Endothelial cell (in vitro differentiated cells): ENCODE results near the gene ESD. TPM values are rescaled to one million over a fixed set of nuclear protein-coding genes. Genes with fewer than 3 reads are reported as not detected.

Experiments
- DNase-seq: peaks from one replicate; pipeline ENCODE4 v3.0.0; 2021; ENCODE audit warnings: low spot score
- H3K27ac Mint-ChIP-seq: one replicate; pipeline ENCODE4 v1.8.0; 2021; ENCODE audit warnings: mixed read lengths, inconsistent platforms; ENCODE audit not compliant: unreplicated experiment
- H3K27me3 Mint-ChIP-seq: one replicate; pipeline ENCODE4 v1.8.0; 2021; ENCODE audit warnings: mild to moderate bottlenecking, moderate library complexity, mixed read lengths, inconsistent platforms; ENCODE audit not compliant: unreplicated experiment
- H3K36me3 Mint-ChIP-seq: one replicate; pipeline ENCODE4 v1.8.0; 2021; ENCODE audit warnings: mild to moderate bottlenecking, low read depth, mixed read lengths, inconsistent platforms; ENCODE audit not compliant: unreplicated experiment
- H3K4me1 Mint-ChIP-seq: one replicate; pipeline ENCODE4 v1.8.0; 2021; ENCODE audit warnings: mild to moderate bottlenecking, mixed read lengths, inconsistent platforms; ENCODE audit not compliant: unreplicated experiment
- H3K4me3 Mint-ChIP-seq: one replicate; pipeline ENCODE4 v1.8.0; 2021; ENCODE audit warnings: mild to moderate bottlenecking, mixed read lengths, inconsistent platforms; ENCODE audit not compliant: unreplicated experiment
- H3K9me3 Mint-ChIP-seq: one replicate; pipeline ENCODE4 v1.8.0; 2021; ENCODE audit warnings: mixed read lengths, inconsistent platforms; ENCODE audit not compliant: unreplicated experiment
- total RNA-seq: library from RNA; stranded (reverse); fragmentation: NEBNext Ultra II Directional; extraction: Animal tissue kit (Norgen Biotek cat#: 25700); gene quantifications from one replicate; pipeline ENCODE4 v1.2.1, GENCODE V29; 2021; ENCODE audit not compliant: unreplicated experiment
- TF ChIP-seq, protein P1 (sequence below): fragments of 200-600 bp; sonication (generic); IDR thresholded peaks from one replicate; pipeline ENCODE4 v1.5.0; 2021; ENCODE audit warnings: antibody characterized with exemption; ENCODE audit not compliant: unreplicated experiment

ESD gene
- total RNA-seq, 1 donor from 2014 or later = 90.9 TPM

DNA sequence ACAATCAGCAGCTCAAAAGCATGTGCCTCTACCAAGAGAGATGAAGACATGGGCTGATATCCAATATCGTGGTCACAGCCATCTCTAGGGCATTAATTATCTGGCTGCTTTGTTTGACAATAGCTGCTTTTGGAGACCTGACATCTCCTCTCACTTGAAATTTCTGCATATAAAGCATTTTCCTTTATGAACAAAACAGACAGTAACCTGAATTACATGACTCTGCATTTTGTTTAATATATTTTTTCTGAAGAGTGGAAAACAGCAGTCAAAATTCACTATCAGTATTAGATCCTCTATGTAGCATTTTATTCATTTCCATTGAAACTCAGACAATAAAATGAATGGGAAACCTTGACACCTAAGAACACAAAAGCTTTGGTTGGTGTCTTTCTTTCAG, 42.4 kb upstream of the ESD start:
- Mint-ChIP-seq H3K4me1 (no peaks in the 10 kb centered on the region), H3K27me3 (no peaks in the 10 kb centered on the region), H3K36me3 (no peaks in the 10 kb centered on the region), H3K4me3 (no peak overlapping the region), H3K9me3 (no peaks in the 10 kb centered on the region), H3K27ac (no peak overlapping the region)
- no peak for DNase-seq
- TF ChIP-seq, protein P1, sequence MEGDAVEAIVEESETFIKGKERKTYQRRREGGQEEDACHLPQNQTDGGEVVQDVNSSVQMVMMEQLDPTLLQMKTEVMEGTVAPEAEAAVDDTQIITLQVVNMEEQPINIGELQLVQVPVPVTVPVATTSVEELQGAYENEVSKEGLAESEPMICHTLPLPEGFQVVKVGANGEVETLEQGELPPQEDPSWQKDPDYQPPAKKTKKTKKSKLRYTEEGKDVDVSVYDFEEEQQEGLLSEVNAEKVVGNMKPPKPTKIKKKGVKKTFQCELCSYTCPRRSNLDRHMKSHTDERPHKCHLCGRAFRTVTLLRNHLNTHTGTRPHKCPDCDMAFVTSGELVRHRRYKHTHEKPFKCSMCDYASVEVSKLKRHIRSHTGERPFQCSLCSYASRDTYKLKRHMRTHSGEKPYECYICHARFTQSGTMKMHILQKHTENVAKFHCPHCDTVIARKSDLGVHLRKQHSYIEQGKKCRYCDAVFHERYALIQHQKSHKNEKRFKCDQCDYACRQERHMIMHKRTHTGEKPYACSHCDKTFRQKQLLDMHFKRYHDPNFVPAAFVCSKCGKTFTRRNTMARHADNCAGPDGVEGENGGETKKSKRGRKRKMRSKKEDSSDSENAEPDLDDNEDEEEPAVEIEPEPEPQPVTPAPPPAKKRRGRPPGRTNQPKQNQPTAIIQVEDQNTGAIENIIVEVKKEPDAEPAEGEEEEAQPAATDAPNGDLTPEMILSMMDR = no peak

DNA sequence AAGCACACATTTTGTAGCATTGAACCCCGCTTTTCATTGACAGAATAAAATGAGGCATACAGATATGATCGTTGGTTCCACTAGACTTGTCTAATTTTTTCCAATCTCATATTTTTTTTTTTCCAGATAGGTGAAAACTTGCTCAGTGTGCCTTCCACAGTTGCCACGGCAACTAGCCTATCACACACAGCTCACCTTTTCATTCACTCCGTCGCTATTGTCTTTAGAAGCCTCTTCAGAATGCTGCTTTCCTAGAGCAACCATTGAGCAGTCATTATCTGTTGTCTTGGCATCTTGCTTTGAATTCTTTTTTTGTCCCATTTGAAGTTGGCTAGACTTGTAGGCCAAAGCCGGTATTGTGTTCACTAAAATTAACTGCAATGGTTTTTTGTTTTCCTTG, 37.7 kb upstream of the ESD start:
- Mint-ChIP-seq H3K4me3 (no peak overlapping the region), H3K27ac (no peak overlapping the region), H3K9me3 (no peaks in the 10 kb centered on the region), H3K36me3 (no peaks in the 10 kb centered on the region), H3K4me1 (no peaks in the 10 kb centered on the region), H3K27me3 (no peaks in the 10 kb centered on the region)
- no peak for DNase-seq
- TF ChIP-seq, protein P1 = no peak

DNA sequence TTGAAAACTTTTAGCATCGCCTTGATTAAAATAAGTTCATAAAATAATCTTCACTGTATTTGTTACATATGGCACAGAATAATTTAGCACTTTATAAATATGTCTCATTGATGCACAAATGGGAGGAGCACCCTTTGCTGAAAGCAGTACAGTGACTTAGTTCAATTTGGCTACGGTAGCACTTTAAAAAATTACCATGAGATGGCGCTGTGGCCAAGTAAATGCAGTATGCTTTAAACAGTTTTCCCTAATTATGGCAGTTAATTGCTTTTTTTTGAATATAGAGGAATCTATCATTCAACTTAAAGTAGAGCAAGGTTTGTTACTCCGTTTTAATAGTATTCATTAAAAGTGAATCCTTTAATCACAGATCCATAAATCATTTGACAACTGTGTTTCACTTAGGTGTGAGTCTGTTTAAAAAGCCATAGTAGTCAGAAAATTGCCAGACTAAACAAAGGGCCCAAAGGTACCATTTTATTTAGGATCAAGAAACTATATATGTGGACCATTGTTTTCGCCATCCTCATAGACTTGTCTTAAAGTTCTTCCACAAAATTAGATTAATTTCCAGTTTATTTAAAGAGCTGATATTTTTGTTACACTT, 34.7 kb upstream of the ESD start:
- Mint-ChIP-seq H3K27me3 (no peaks in the 10 kb centered on the region), H3K27ac (no peak overlapping the region), H3K4me1 (no peaks in the 10 kb centered on the region), H3K36me3 (no peaks in the 10 kb centered on the region), H3K9me3 (no peaks in the 10 kb centered on the region), H3K4me3 (no peak overlapping the region)
- DNase-seq = peak; percentile 58
- TF ChIP-seq, protein P1 = peak; percentile 89

DNA sequence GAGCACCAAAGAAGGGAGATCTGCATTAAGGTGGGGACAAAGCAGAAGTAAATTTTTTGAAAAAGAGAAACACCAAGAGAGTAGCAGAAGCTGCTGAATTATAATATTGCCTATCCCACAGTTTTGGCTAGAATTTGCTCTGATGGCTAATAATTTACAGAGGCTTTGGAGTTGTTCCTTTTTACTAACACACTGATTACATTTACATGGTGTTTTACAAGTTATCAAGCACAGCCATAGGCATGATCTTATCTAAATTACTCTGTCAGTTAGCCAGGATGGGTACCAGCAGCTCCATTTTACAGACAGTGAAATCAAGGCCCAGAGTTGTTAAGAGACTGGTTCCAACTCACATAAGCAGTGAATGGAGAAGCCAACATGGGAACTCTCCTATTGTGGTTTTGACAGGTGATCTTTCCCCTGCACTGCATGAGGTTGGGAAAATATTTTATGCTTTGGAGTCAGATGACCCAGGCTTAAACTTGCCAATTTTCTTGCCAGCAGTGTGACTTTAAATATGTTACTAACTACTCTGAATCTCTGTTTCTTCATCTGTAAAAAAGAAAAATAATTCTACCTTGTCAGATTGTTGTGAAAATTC, 33.5 kb upstream of the ESD start:
- no peak for DNase-seq
- no peak overlapping the region for H3K27ac Mint-ChIP-seq
- H3K36me3 Mint-ChIP-seq = no peaks in the 10 kb centered on the region
- no peak overlapping the region for H3K4me3 Mint-ChIP-seq
- H3K27me3 Mint-ChIP-seq = no peaks in the 10 kb centered on the region
- TF ChIP-seq, protein P1 = no peak
- H3K9me3 Mint-ChIP-seq = no peaks in the 10 kb centered on the region
- no peaks in the 10 kb centered on the region for H3K4me1 Mint-ChIP-seq

DNA sequence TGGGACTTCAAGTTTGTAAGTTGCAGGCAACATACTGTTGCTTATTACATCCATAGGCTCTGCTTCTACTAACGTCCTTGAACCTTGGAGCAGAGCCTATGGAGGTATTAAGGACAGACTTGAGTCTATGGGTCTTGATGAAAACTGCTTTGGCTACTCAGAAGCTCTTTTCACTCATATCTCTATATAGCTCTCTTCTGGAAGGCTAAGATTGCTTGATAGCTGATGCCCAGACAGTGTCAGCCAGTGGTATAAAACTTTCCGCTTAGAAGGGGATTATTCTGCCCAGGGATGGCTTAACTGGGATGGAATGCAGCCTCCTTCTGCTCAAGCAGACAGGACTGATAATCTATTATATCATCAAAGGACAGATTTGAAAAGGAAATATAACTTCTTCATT, 25.6 kb upstream of the ESD start:
- Mint-ChIP-seq H3K4me1 (peaks cover under 1% of the 10 kb centered on the region), H3K9me3 (no peaks in the 10 kb centered on the region), H3K4me3 (no peak overlapping the region), H3K27me3 (no peaks in the 10 kb centered on the region), H3K27ac (no peak overlapping the region), H3K36me3 (no peaks in the 10 kb centered on the region)
- no peak for DNase-seq
- TF ChIP-seq, protein P1 = no peak
